ENCODE results near the gene GLP2R.
"Not testable (repeated sequence)": the region's sequence is repeated elsewhere in the genome, so short reads cannot be mapped to it uniquely, and the experiment has no call there.

Gene GLP2R

GRCh38 chr17:9825641-9826150 lies at the start of gene GLP2R:
TSS of gene GLP2R (plus strand) at chr17:9825924. CDS start at chr17:9826064, 140 bp downstream.
- no peak for DNase-seq

GRCh38 chr17:9776911-9777310 lies 48.8 kb upstream of the GLP2R start:
- DNase-seq, result no peak

GRCh38 chr17:9780552-9780951 lies 45.2 kb upstream of the GLP2R start:
- DNase-seq, result no peak

- DNase-seq, result no peak
These were observed 42.7 kb upstream of the GLP2R start for GRCh38 chr17:9783050-9783449.

GRCh38 chr17:9783465-9783864 lies 42.3 kb upstream of the GLP2R start:
- not testable (repeated sequence) for DNase-seq

- DNase-seq, result no peak
These were observed 41.2 kb upstream of the GLP2R start for GRCh38 chr17:9784544-9784943.

- DNase-seq, result no peak
These were observed 37.1 kb upstream of the GLP2R start for GRCh38 chr17:9788601-9789000.

- no peak for DNase-seq
These were observed 35.4 kb upstream of the GLP2R start for GRCh38 chr17:9790316-9790715.

GRCh38 chr17:9790889-9791876 lies 34.5 kb upstream of the GLP2R start, which contains the start of gene DHRS7C:
TSS of gene DHRS7C (minus strand) at chr17:9791592. CDS start at chr17:9791284, 308 bp downstream.
- DNase-seq, result no peak

GRCh38 chr17:9792181-9792840 lies 33.4 kb upstream of the GLP2R start:
- DNase-seq, result no peak

- DNase-seq, result no peak
These were observed 27.7 kb upstream of the GLP2R start for GRCh38 chr17:9798008-9798407.

GRCh38 chr17:9798724-9799123 lies 27.0 kb upstream of the GLP2R start:
- DNase-seq, result no peak

- no peak for DNase-seq
These were observed 24.2 kb upstream of the GLP2R start for GRCh38 chr17:9801505-9801904.

GRCh38 chr17:9802294-9802693 lies 23.4 kb upstream of the GLP2R start:
- DNase-seq, result no peak

- DNase-seq, result no peak
These were observed 23.0 kb upstream of the GLP2R start for GRCh38 chr17:9802697-9803096.

GRCh38 chr17:9805769-9806168 lies 20.0 kb upstream of the GLP2R start:
- DNase-seq, result no peak

GRCh38 chr17:9806699-9807098 lies 19.0 kb upstream of the GLP2R start:
- no peak for DNase-seq

- no peak for DNase-seq
These were observed 16.3 kb upstream of the GLP2R start for GRCh38 chr17:9809409-9809808.

- no peak for DNase-seq
These were observed 15.4 kb upstream of the GLP2R start for GRCh38 chr17:9810100-9810949.

- DNase-seq, result no peak
These were observed 14.6 kb upstream of the GLP2R start for GRCh38 chr17:9811086-9811485.

GRCh38 chr17:9811537-9811936 lies 14.2 kb upstream of the GLP2R start:
- DNase-seq, result no peak

- DNase-seq, result no peak
These were observed 12.6 kb upstream of the GLP2R start for GRCh38 chr17:9813166-9813565.

Data from NCI-H446 (cell line).